A673 (cell line): Measurements from ENCODE around the gene NUP93.

ENCODE experiments used
- EZH2 ChIP-seq: fragments of 200-600 bp; sonication (generic); IDR thresholded peaks from 2 replicates; pipeline ENCODE4 v1.6.1; 2017; ENCODE audit warnings: borderline replicate concordance, low read depth, mild to moderate bottlenecking, mixed read lengths, antibody characterized with exemption, low read length; ENCODE audit not compliant: poor library complexity, severe bottlenecking
- TF ChIP-seq, protein P1 (sequence below): fragments of 300-800, 200-600 bp; sonication (generic); conservative IDR thresholded peaks from 2 replicates; pipeline ENCODE4 v1.5.1; 2017; ENCODE audit warnings: low read depth, mild to moderate bottlenecking, antibody characterized with exemption, low read length, moderate library complexity, mixed read lengths

GRCh38 chr16:56807011-56807675 is 77.2 kb downstream of the NUP93 start:
- TF ChIP-seq, protein P1, sequence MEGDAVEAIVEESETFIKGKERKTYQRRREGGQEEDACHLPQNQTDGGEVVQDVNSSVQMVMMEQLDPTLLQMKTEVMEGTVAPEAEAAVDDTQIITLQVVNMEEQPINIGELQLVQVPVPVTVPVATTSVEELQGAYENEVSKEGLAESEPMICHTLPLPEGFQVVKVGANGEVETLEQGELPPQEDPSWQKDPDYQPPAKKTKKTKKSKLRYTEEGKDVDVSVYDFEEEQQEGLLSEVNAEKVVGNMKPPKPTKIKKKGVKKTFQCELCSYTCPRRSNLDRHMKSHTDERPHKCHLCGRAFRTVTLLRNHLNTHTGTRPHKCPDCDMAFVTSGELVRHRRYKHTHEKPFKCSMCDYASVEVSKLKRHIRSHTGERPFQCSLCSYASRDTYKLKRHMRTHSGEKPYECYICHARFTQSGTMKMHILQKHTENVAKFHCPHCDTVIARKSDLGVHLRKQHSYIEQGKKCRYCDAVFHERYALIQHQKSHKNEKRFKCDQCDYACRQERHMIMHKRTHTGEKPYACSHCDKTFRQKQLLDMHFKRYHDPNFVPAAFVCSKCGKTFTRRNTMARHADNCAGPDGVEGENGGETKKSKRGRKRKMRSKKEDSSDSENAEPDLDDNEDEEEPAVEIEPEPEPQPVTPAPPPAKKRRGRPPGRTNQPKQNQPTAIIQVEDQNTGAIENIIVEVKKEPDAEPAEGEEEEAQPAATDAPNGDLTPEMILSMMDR, result no peak
- no peak for TF ChIP-seq EZH2
